Neural progenitor cell (in vitro differentiated cells): ENCODE results near the gene F7. TPM values are rescaled to one million over a fixed set of nuclear protein-coding genes. Genes with fewer than 3 reads are reported as not detected.

ENCODE experiments used
- DNase-seq: peaks from one replicate; pipeline ENCODE4 v3.0.0-alpha.2; 2016; ENCODE audit warnings: low spot score
- H2AFZ ChIP-seq: fragments of 200-600 bp; sonication (generic); replicated peaks from 2 replicates; pipeline ENCODE4 v1.6.1; 2016; ENCODE audit warnings: antibody characterized with exemption
- H3F3A ChIP-seq: fragments of 200-600 bp; sonication (generic); 2 replicates; pipeline ENCODE4 v1.6.1; 2016; ENCODE audit warnings: antibody characterized with exemption, low read depth
- H3K27ac ChIP-seq: fragments of 200-600 bp; sonication (generic); 2 replicates; pipeline ENCODE4 v1.5.1; 2016; ENCODE audit warnings: mild to moderate bottlenecking
- H3K27me3 ChIP-seq: fragments of 200-600 bp; sonication (generic); 2 replicates; pipeline ENCODE4 v1.6.1; 2016; ENCODE audit warnings: mild to moderate bottlenecking, moderate library complexity
- H3K36me3 ChIP-seq: fragments of 200-600 bp; sonication (generic); 2 replicates; pipeline ENCODE4 v1.5.1; 2016
- H3K4me1 ChIP-seq: fragments of 200-600 bp; sonication (generic); 2 replicates; pipeline ENCODE4 v1.6.1; 2016; ENCODE audit warnings: mixed run types
- H3K4me2 ChIP-seq: fragments of 200-600 bp; sonication (generic); 2 replicates; pipeline ENCODE4 v1.6.1; 2016
- H3K4me3 ChIP-seq: fragments of 200-600 bp; sonication (generic); 2 replicates; pipeline ENCODE4 v1.5.1; 2016
- H3K79me2 ChIP-seq: fragments of 200-600 bp; sonication (generic); 2 replicates; pipeline ENCODE4 v1.6.1; 2016; ENCODE audit warnings: low read depth
- H3K9ac ChIP-seq: fragments of 200-600 bp; sonication (generic); 2 replicates; pipeline ENCODE4 v1.6.1; 2016
- H3K9me3 ChIP-seq: fragments of 200-600 bp; sonication (generic); 2 replicates; pipeline ENCODE4 v1.5.1; 2016; ENCODE audit warnings: low read depth
- H4K20me1 ChIP-seq: fragments of 200-600 bp; sonication (generic); 2 replicates; pipeline ENCODE4 v1.6.1; 2016; ENCODE audit warnings: low read depth
- H3K27ac Mint-ChIP-seq: 3 replicates; pipeline ENCODE4 v1.8.0; 2021; ENCODE audit warnings: mixed read lengths
- H3K27me3 Mint-ChIP-seq: 2 replicates; pipeline ENCODE4 v1.8.0; 2022; ENCODE audit warnings: low read depth, mild to moderate bottlenecking, inconsistent platforms, moderate library complexity, mixed read lengths; ENCODE audit not compliant: insufficient read depth
- H3K36me3 Mint-ChIP-seq: 3 replicates; pipeline ENCODE4 v1.8.0; 2021; ENCODE audit warnings: mixed read lengths
- H3K4me1 Mint-ChIP-seq: 3 replicates; pipeline ENCODE4 v1.8.0; 2021; ENCODE audit warnings: mixed read lengths
- H3K4me3 Mint-ChIP-seq: 3 replicates; pipeline ENCODE4 v1.8.0; 2021; ENCODE audit warnings: mild to moderate bottlenecking, moderate library complexity, mixed read lengths
- H3K9me3 Mint-ChIP-seq: 3 replicates; pipeline ENCODE4 v1.8.0; 2020; ENCODE audit warnings: mixed read lengths
- CTCF ChIP-seq: fragments of 200-600 bp; sonication (generic); IDR thresholded peaks from 2 replicates; pipeline ENCODE4 v1.5.1; 2017; ENCODE audit warnings: antibody characterized with exemption, mild to moderate bottlenecking
- EZH2 ChIP-seq: fragments of 200-600 bp; sonication (generic); IDR thresholded peaks from 2 replicates; pipeline ENCODE4 v1.6.1; 2017; ENCODE audit warnings: antibody characterized with exemption, mild to moderate bottlenecking, moderate library complexity
- EZH2phosphoT487 ChIP-seq: fragments of 200-600 bp; sonication (generic); IDR thresholded peaks from 2 replicates; pipeline ENCODE4 v1.6.1; 2017; ENCODE audit warnings: antibody characterized with exemption
- total RNA-seq: library from RNA; depleted of rRNA; stranded (reverse); fragments of >200 nt; gene quantifications from 2 replicates; pipeline ENCODE4 v1.2.3, GENCODE V29; 2015; ENCODE audit warnings: low replicate concordance

Gene F7
- total RNA-seq, 1 donor from 2014 or later: not detected

GRCh38 chr13:113096745-113097305, 8.8 kb upstream of the F7 start:
- Histone ChIP-seq H3K4me2 (no peak overlapping the region), H3K4me1 (no peaks in the 10 kb centered on the region), H4K20me1 (no peaks in the 10 kb centered on the region), H3F3A (no peaks in the 10 kb centered on the region), H3K4me3 (no peak overlapping the region), H3K27me3 (no peaks in the 10 kb centered on the region), H3K9ac (no peak overlapping the region), H3K27ac (no peak overlapping the region), H2AFZ (no peak overlapping the region), H3K79me2 (no peaks in the 10 kb centered on the region), H3K9me3 (no peaks in the 10 kb centered on the region), H3K36me3 (no peaks in the 10 kb centered on the region)
- no peak for TF ChIP-seq CTCF
- no peak for TF ChIP-seq EZH2
- no peak for TF ChIP-seq EZH2phosphoT487
- Mint-ChIP-seq H3K4me1 (peaks cover 16% of the 10 kb centered on the region), H3K36me3 (peaks cover 6% of the 10 kb centered on the region), H3K4me3 (no peak overlapping the region), H3K27me3 (no peaks in the 10 kb centered on the region), H3K9me3 (no peaks in the 10 kb centered on the region), H3K27ac (no peak overlapping the region)
- DNase-seq: no peak

- no peak overlapping the region for H3K27ac ChIP-seq
- no peak overlapping the region for H3K27ac Mint-ChIP-seq
- no peaks in the 10 kb centered on the region for H3K9me3 Mint-ChIP-seq
- H2AFZ ChIP-seq: no peak overlapping the region
- H3K27me3 ChIP-seq: no peaks in the 10 kb centered on the region
- H4K20me1 ChIP-seq: no peaks in the 10 kb centered on the region
- H3K4me1 Mint-ChIP-seq: peaks cover 16% of the 10 kb centered on the region
- peaks cover 6% of the 10 kb centered on the region for H3K36me3 Mint-ChIP-seq
- no peak overlapping the region for H3K4me2 ChIP-seq
- no peak for DNase-seq
- H3K9ac ChIP-seq: no peak overlapping the region
- H3F3A ChIP-seq: no peaks in the 10 kb centered on the region
- H3K27me3 Mint-ChIP-seq: no peaks in the 10 kb centered on the region
- H3K4me3 Mint-ChIP-seq: no peak overlapping the region
- H3K79me2 ChIP-seq: no peaks in the 10 kb centered on the region
- H3K4me3 ChIP-seq: no peak overlapping the region
- TF ChIP-seq EZH2 (no peak), EZH2phosphoT487 (no peak), CTCF (no peak)
- H3K9me3 ChIP-seq: no peaks in the 10 kb centered on the region
- no peaks in the 10 kb centered on the region for H3K4me1 ChIP-seq
- H3K36me3 ChIP-seq: no peaks in the 10 kb centered on the region
These were observed 7.9 kb upstream of the F7 start for GRCh38 chr13:113097651-113098050.

- Histone ChIP-seq H3K27ac (no peak overlapping the region), H4K20me1 (no peaks in the 10 kb centered on the region), H3K4me3 (no peak overlapping the region), H3K4me1 (no peaks in the 10 kb centered on the region), H3K4me2 (no peak overlapping the region), H3F3A (no peaks in the 10 kb centered on the region), H3K9ac (no peak overlapping the region), H3K36me3 (no peaks in the 10 kb centered on the region), H2AFZ (no peak overlapping the region), H3K9me3 (no peaks in the 10 kb centered on the region), H3K79me2 (no peaks in the 10 kb centered on the region), H3K27me3 (no peaks in the 10 kb centered on the region)
- Mint-ChIP-seq H3K36me3 (peaks cover 6% of the 10 kb centered on the region), H3K27me3 (no peaks in the 10 kb centered on the region), H3K4me3 (no peak overlapping the region), H3K9me3 (no peaks in the 10 kb centered on the region), H3K27ac (peak overlapping the region; percentile 5), H3K4me1 (peaks cover 16% of the 10 kb centered on the region)
- TF ChIP-seq CTCF (no peak), EZH2phosphoT487 (no peak), EZH2 (no peak)
- DNase-seq: no peak
These were observed 7.3 kb upstream of the F7 start for GRCh38 chr13:113098162-113098732.
